Amniotic stem cell (primary cell): ENCODE measurements around the gene KRTAP9-8.
A peak's percentile ranks its signal among the peaks of the same experiment; 100 is the strongest.
"Not testable (repeated sequence)": the region's sequence is repeated elsewhere in the genome, so short reads cannot be mapped to it uniquely, and the experiment has no call there.

Source experiments
- DNase-seq: peaks from one replicate; lab custom pipeline; 2025; lab: John Stamatoyannopoulos, UW

KRTAP9-8 gene, protein sequence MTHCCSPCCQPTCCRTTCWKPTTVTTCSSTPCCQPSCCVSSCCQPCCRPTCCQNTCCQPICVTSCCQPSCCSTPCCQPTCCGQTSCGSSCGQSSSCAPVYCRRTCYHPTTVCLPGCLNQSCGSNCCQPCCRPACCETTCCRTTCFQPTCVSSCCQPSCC

DNA sequence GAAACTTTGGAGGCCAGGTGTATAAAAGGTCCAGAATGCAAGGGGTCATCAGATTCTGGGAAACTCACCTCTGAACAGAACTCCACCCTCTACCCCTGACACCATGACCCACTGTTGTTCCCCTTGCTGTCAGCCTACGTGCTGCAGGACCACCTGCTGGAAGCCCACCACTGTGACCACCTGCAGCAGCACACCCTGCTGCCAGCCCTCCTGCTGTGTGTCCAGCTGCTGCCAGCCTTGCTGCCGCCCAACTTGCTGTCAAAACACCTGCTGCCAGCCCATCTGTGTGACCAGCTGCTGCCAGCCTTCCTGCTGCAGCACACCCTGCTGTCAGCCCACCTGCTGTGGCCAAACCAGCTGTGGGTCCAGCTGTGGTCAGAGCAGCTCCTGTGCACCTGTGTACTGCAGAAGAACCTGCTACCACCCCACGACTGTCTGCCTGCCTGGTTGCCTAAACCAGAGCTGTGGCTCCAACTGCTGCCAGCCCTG lies at the start of gene KRTAP9-8:
KRTAP9-8 (plus strand) TSS at position 51 of the 489 bp plus-strand sequence; CDS start at position 104, 53 bp downstream.
- DNase-seq = not testable (repeated sequence)

DNA sequence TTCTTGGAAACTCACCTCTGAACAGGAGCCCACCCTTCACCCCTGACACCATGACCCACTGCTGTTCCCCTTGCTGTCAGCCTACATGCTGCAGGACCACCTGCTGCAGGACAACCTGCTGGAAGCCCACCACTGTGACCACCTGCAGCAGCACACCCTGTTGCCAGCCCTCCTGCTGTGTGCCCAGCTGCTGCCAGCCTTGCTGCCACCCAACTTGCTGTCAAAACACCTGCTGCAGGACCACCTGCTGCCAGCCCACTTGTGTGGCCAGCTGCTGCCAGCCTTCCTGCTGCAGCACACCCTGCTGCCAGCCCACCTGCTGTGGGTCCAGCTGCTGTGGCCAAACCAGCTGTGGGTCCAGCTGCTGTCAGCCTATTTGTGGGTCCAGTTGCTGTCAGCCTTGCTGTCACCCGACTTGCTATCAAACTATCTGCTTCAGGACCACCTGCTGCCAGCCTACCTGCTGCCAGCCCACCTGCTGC lies 47.9 kb upstream of the KRTAP9-8 start, which contains the start of gene KRTAP9-1:
KRTAP9-1 (plus strand) TSS at position 51 of the 482 bp plus-strand sequence; CDS start at position 51, 0 bp downstream.
- not testable (repeated sequence) for DNase-seq

DNA sequence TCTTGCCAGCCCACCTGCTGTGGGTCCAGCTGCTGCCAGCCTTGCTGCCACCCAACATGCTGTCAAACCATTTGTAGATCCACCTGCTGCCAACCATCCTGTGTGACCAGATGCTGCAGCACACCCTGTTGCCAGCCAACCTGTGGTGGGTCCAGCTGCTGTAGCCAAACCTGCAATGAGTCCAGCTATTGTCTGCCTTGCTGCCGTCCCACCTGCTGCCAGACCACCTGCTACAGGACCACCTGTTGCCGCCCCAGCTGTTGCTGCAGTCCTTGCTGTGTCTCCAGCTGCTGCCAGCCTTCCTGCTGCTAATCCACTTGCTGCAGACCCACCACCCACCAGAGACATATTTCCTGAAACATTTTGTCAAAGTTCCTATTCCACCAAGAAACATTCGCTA lies 47.5 kb upstream of the KRTAP9-8 start:
- DNase-seq = no peak

DNA sequence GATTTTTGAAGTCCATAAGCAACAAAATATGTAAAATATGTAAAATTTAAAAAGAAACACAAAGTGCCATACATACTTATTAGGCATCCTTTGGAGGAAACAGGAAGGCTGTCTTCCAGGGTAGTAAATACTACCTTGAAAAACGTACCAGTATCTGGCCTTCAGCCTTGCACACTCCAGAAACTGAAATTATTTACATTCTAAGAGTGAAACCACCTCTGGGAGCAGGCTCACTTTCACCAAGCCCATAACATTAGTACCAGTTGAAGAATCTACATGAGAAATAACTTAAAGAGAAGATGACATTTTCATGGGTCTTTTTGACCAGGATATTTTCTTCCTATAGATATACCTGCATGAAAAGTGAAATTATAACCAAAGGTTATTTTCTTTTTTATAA lies 41.7 kb upstream of the KRTAP9-8 start:
- no peak for DNase-seq

DNA sequence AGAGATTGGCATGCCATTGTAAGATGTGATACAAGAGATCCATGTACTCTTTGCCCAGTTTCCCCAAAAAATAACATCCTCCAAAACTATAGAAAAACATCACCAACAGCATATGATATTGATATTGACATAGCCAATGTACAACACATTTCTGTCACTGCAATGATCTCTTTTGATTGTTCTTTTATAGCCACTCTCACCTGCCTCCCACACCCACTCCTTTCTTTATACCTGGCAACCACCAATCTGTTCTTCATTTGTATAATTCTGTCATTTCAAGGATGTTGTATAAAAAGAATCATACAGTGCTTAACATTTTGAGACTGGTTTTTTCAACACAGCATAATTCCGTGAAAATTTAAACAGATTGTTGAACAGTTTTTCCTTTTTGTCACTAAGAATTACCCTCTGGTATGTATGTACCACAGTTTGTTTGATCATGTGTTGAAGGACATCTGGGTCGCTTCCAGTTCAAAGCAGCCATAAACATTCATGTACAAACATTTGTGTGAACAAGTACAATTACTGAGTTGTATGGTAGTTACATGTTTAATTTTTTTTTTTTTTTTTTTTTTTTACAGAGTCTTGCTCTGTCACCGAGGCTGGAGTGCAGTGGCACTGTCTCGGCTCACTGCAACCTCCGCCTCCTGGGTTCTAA lies 38.2 kb upstream of the KRTAP9-8 start:
- no peak for DNase-seq

DNA sequence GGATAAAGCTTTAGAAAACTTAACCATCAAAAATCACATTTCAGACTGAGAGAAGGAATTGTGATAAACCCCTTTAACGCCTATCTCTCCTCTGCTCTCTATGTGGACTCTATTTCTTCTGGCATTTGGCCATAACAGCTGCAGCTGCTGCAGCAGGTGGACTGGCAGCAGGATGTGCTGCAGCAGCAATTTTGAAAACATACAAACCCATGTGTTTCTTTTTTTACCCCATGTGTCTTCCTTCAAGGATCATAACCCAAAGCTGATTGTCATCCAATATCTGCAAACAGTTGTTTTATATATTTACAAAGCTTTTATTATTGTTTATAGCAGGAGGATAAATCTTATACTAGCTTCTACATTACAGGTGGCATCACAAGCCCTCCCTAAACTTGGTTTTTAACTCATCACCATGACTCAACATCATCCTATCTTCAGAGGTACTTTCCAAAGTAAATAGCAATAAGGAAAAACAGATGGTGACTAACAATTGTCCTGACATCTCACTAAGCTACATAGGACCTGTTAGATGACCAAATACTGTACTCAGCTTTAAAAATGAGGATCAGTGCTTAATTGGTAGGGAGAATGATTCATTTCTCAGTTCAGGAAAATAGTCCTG lies 25.8 kb upstream of the KRTAP9-8 start:
- DNase-seq = peak; percentile 3

DNA sequence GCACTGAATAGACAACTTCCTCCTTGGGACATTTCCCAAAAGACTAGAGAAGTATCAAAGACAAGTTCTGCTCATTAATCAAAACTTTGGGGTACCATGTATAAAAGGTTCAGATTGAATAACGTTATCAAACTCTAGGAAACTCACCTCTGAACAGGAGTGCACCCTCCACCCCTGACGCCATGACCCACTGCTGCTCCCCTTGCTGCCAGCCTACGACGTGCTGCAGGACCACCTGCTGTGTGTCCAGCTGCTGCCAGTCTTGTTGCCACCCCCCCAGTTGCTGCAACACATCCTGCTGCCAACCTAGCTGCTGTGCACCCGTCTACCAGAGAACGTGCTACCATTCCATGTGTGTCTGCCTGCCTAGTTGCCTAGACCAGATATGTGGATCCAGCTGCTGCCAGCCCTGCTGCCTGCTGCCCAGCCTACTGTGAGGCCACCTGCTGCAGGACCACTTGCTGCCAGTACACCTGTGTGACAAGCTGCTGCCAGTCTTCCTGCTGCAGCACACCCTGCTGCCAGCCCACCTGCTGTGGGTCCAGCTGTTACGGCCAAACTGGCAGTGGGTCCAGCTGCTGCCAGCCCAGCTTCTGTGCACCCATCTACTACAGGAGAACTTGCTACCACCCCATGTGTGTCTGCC lies 25.2 kb upstream of the KRTAP9-8 start:
- DNase-seq = no peak

DNA sequence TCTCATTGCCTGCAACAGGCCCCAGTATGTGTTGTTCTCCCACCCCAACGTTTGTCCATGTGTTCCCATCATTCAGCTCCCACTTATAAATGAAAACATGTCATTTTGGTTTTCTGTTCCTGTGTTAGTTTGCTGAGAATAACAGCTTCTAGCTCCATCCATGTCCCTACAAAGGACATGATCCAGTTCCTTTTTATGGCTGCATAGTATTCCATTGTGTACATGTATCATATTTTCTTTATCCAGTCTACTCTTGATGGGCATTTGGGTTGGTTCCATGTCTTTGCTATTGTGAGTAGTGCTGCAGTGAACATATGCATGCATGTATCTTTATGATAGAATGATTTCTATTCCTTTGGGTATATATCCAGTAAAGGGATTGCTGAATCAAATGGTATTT lies 22.1 kb upstream of the KRTAP9-8 start:
- DNase-seq = no peak

DNA sequence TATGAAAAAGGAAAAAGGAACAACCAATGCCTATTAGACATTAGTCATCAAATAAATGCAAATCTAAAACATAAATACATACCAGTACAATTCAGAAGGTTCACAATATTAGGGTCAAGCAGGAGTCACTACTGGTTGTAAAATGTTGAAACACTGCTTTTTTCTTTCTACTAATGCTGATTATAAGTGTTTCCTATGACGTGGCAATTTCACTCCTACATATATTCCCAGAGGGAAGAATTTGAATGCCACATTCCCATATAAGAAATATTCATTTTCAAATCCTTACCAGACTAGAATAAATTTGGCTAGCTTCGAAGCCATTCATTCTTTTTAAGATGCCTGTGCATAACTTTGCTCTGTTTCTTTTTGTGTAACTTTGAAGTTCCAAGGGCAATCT lies 14.0 kb upstream of the KRTAP9-8 start:
- no peak for DNase-seq

DNA sequence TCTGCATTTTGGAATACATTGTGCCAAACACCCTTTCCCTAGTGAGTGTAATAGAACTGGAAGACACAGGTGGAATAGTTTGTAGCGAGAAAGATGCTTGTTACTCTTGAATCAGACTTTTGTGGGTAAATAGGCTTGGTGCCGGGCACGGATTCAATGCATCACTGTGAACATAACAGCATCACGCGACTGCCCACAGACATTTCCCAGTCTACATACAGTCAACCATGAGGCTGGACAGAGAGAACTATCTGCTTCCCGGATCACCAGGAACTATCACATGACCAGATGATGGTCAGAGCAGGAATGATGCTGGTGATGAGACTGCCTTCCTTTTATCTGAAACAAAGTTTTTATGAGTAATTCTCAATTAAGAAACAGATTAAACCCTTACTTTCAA lies 11.7 kb upstream of the KRTAP9-8 start:
- DNase-seq = no peak

DNA sequence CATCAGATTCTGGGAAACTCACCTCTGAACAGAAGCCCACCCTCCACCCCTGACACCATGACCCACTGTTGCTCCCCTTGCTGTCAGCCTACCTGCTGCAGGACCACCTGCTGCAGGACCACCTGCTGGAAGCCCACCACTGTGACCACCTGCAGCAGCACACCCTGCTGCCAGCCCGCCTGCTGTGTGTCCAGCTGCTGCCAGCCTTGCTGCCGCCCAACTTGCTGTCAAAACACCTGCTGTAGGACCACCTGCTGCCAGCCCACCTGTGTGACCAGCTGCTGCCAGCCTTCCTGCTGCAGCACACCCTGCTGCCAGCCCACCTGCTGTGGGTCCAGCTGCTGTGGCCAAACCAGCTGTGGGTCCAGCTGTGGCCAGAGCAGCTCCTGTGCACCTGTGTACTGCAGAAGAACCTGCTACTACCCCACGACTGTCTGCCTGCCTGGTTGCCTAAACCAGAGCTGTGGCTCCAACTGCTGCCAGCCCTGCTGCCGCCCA lies 11.2 kb upstream of the KRTAP9-8 start, which contains the start of gene KRTAP9-2:
KRTAP9-2 (plus strand) TSS at position 51 of the 498 bp plus-strand sequence; CDS start at position 58, 7 bp downstream.
- DNase-seq = not testable (repeated sequence)

DNA sequence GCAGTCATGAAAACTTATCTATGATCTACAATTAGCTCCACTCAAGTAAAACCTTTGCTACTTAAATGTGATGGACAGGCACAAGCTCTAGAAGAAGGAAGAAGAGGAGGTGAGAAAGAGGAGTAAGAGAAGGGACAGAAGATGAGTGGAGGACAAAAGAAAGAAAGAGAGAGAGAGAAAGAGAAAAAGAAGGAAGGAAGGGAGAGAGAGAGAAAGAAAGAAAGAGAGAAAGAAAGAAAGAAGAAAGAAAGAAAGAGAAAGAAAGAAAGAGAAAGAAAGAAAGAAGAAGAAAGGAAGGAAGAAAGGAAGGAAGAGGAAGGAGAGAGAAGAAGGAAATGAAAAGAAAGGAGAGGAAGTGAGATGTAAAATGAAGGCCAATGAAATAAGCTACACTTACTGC lies 7.7 kb upstream of the KRTAP9-8 start:
- DNase-seq = no peak

DNA sequence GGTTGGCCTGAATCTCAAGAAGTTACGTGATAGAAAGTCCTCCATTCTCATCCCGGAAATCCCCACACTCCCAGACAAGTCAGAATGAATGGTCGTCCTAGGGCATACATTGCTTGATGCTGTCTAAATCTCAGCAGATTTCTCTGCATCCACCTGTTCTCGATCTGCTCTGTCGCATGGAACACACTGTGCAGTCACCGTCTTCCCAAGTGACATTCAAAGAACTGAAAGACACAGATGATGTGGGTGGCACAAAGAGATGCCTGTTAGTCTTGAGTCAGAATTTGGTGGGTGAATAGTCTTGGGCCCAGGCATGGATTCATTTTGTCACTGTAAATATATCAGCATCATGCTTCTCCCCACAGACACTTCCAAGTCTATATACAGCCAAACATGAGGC lies 6.1 kb upstream of the KRTAP9-8 start:
- no peak for DNase-seq

DNA sequence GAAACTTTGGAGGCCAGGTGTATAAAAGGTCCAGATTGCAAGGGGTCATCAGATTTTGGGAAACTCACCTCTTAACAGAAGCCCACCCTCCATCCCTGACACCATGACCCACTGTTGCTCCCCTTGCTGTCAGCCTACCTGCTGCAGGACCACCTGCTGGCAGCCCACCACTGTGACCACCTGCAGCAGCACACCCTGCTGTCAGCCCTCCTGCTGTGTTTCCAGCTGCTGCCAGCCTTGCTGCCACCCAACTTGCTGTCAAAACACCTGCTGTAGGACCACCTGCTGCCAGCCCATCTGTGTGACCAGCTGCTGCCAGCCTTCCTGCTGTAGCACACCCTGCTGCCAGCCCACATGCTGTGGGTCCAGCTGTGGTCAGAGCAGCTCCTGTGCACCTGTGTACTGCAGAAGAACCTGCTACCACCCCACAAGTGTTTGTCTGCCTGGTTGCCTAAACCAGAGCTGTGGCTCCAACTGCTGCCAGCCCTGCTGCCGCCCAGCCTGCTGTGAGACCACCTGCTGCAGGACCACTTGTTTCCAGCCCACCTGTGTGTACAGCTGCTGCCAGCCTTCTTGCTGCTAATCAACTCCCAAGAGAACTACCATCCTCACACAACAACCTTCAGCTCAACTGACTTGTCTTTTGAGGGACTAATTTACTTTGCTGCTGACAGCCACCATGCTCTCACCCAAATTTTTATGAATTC lies 5.2 kb upstream of the KRTAP9-8 start, which contains the start of gene KRTAP9-3:
KRTAP9-3 (plus strand) TSS at position 51 of the 707 bp plus-strand sequence; CDS start at position 104, 53 bp downstream.
- DNase-seq = not testable (repeated sequence)

DNA sequence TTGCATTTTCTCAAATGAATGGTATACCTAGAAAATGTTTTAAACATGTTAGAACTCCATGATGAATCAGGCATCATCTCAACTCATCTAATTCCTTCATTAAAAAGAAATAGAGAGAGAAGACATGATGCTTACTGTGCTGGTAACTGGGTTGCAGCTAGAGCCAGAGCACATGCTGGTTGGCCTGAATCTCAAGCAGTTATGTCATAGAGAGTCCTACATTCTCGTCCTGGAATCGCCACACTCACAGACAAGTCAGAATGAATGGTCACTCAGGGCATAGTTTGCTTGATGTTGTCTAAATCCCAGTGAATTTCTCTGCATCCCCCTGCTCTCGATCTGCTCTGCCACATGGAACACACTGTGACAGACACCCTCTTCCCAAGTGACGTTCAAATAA lies 683 bp upstream of the KRTAP9-8 start:
- not testable (repeated sequence) for DNase-seq

DNA sequence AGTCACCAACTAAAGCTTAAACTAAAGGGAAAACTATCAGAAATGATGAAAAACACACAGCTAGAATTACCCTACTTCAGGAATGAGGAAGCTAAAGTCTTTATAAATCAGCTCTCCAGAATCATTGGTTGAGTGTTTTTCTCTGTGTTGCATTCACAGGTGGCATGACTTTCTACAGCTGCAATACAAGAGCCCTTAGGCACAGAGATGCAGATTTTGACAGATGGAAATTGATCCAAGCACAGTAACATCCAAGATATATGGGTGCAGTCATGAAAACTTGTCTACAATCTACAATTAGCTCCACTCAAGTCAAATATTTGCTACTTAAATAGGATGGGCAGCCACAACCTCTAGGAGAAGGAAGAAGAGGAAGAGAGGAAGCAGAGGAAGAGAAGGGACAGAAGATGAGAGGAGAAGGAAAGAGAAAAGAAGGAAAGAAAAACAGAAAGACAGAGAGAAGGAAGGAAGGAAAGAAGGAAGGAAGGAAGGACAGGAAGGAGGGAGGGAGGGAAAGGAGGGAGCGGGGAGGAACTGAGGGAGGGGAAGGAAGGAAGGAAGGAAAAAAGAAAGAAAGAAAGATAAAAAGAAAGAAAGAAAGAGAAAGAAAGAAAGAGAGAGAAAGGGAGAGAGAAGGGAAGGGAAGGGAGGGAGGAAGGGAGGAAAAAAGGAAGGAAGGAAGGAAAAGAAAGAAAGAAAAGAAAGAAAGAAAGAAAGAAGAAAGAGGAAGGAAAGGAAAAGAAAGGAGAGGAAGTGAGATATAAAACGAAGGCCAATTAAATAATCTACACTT lies 9.4 kb downstream of the KRTAP9-8 start:
- not testable (repeated sequence) for DNase-seq

DNA sequence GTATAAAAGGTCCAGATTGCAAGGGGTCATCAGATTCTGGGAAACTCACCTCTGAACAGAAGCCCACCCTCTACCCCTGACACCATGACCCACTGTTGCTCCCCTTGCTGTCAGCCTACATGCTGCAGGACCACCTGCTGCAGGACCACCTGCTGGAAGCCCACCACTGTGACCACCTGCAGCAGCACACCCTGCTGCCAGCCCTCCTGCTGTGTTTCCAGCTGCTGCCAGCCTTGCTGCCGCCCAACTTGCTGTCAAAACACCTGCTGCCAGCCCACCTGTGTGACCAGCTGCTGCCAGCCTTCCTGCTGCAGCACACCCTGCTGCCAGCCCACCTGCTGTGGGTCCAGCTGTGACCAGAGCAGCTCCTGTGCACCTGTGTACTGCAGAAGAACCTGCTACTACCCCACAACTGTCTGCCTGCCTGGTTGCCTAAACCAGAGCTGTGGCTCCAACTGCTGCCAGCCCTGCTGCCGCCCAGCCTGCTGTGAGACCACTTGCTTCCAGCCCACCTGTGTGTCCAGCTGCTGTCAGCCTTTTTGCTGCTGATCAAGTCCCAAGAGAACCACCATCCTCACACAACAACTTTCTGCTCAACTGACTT lies 11.9 kb downstream of the KRTAP9-8 start, which contains the start of gene KRTAP9-4:
KRTAP9-4 (plus strand) TSS at position 51 of the 604 bp plus-strand sequence; CDS start at position 85, 34 bp downstream.
- not testable (repeated sequence) for DNase-seq

DNA sequence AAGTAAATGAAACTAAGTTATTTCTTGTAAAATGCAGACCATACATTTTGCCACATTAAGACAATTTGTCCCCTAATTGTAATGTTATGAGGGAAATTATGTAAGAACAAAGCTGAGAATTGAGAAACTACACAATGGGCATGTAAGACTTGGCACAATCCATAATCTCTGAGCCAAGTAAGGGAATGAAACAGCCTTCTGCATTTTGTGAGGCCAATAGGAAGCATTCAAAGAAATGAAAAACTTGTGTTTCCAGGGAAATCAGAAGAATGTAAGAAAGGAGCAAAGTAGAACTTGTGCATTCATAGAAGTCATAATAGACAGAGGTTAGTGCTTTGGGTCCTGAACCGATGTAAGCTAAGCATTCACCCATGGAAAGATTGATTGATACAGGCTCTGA lies 13.5 kb downstream of the KRTAP9-8 start:
- DNase-seq = no peak

DNA sequence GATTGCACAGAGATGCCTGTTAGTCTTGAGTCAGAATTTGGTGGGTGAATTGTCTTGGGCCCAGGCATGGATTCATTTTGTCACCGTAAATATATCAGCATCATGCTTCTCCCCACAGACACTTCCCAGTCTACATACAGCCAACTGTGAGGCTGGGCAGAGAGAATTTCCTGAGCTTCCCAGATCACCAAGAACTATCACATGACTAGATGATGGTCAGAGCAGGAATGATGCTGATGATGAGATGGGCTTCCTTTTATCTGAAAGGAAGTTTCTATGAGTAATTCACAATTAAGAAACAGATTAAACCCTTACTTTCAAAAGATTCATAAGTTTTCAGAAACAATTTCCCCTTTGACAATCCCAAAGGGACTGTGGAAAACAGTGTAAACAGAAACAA lies 17.1 kb downstream of the KRTAP9-8 start:
- DNase-seq = no peak
